ENCODE measurements around the gene FGF14.

FGF14 gene

GRCh38 chr13:102294407-102295018, 107.3 kb downstream of the FGF14 start:
- Histone ChIP-seq H3K4me1 (ENCODE audit: control insufficient read depth, low read depth, low read length) (no peaks in the 10 kb centered on the region), H3K18ac (ENCODE audit: low read length) (no peak overlapping the region), H3K9ac (ENCODE audit: low read length) (no peak overlapping the region)

GRCh38 chr13:102293723-102294122, 108.1 kb downstream of the FGF14 start:
- no peak overlapping the region for H3K4ac ChIP-seq (ENCODE audit: low read depth, low read length)
- H3K18ac ChIP-seq (ENCODE audit: low read length), result no peak overlapping the region
- no peak overlapping the region for H2AK5ac ChIP-seq (ENCODE audit: low read length)
- no peak overlapping the region for H3K23ac ChIP-seq (ENCODE audit: low read length)
- no peak overlapping the region for H3K9ac ChIP-seq (ENCODE audit: low read length)
- no peak overlapping the region for H2BK120ac ChIP-seq (ENCODE audit: low read depth, low read length)
- H3K4me1 ChIP-seq (ENCODE audit: control insufficient read depth, low read depth, low read length), result no peaks in the 10 kb centered on the region
- no peaks in the 10 kb centered on the region for H3K79me1 ChIP-seq (ENCODE audit: low read length)
- no peak overlapping the region for H3K4me3 ChIP-seq (ENCODE audit: low read length)
- H3K56ac ChIP-seq (ENCODE audit: low read length), result no peak overlapping the region
- H2BK5ac ChIP-seq (ENCODE audit: low read length), result no peak overlapping the region
- no peak overlapping the region for H4K5ac ChIP-seq (ENCODE audit: low read length)
- no peak overlapping the region for H3K4me2 ChIP-seq (ENCODE audit: low read length)
- H3K27me3 ChIP-seq (ENCODE audit: insufficient read depth, low read length, poor library complexity), result no peaks in the 10 kb centered on the region
- H3K27ac ChIP-seq (ENCODE audit: low read depth, low read length), result no peak overlapping the region
- no peak for DNase-seq
- WGBS (ENCODE audit: extremely low coverage, insufficient coverage, low lambda C conversion rate), result no CpG with 5 or more reads among the region's 2 CpGs
- no peak overlapping the region for H2BK15ac ChIP-seq (replicated peaks; ENCODE audit: low read depth)
- H3K36me3 ChIP-seq (ENCODE audit: control insufficient read depth, insufficient read depth, low read length), result no peaks in the 10 kb centered on the region
- H4K8ac ChIP-seq (ENCODE audit: low read depth, low read length), result no peak overlapping the region
- no peaks in the 10 kb centered on the region for H3K79me2 ChIP-seq (ENCODE audit: control insufficient read depth, insufficient read depth, low read length)

More at GRCh38 chr13:102294407-102295018, 107.3 kb downstream of the FGF14 start:
- DNase-seq, result no peak
- Histone ChIP-seq H2BK5ac (ENCODE audit: low read length) (no peak overlapping the region), H3K27me3 (ENCODE audit: insufficient read depth, low read length, poor library complexity) (no peaks in the 10 kb centered on the region), H3K56ac (ENCODE audit: low read length) (no peak overlapping the region), H2BK120ac (ENCODE audit: low read depth, low read length) (no peak overlapping the region), H3K36me3 (ENCODE audit: control insufficient read depth, insufficient read depth, low read length) (no peaks in the 10 kb centered on the region), H2AK5ac (ENCODE audit: low read length) (no peak overlapping the region), H4K8ac (ENCODE audit: low read depth, low read length) (no peak overlapping the region), H3K4me3 (ENCODE audit: low read length) (no peak overlapping the region), H2BK15ac (replicated peaks; ENCODE audit: low read depth) (no peak overlapping the region), H3K4me2 (ENCODE audit: low read length) (no peak overlapping the region), H3K79me1 (ENCODE audit: low read length) (no peaks in the 10 kb centered on the region), H3K27ac (ENCODE audit: low read depth, low read length) (no peak overlapping the region), H3K4ac (ENCODE audit: low read depth, low read length) (no peak overlapping the region), H4K5ac (ENCODE audit: low read length) (no peak overlapping the region), H3K79me2 (ENCODE audit: control insufficient read depth, insufficient read depth, low read length) (no peaks in the 10 kb centered on the region), H3K23ac (ENCODE audit: low read length) (no peak overlapping the region)
- no CpG with 5 or more reads among the region's 3 CpGs for WGBS (ENCODE audit: extremely low coverage, insufficient coverage, low lambda C conversion rate)

GRCh38 chr13:102291587-102292218, 110.1 kb downstream of the FGF14 start:
- H3K56ac ChIP-seq (ENCODE audit: low read length), result no peak overlapping the region
- no peaks in the 10 kb centered on the region for H3K79me1 ChIP-seq (ENCODE audit: low read length)
- no peak overlapping the region for H2AK5ac ChIP-seq (ENCODE audit: low read length)
- H3K36me3 ChIP-seq (ENCODE audit: control insufficient read depth, insufficient read depth, low read length), result no peaks in the 10 kb centered on the region
- H4K5ac ChIP-seq (ENCODE audit: low read length), result no peak overlapping the region
- no peak overlapping the region for H2BK15ac ChIP-seq (replicated peaks; ENCODE audit: low read depth)
- H3K18ac ChIP-seq (ENCODE audit: low read length), result peak overlapping the region; percentile 53
- H3K79me2 ChIP-seq (ENCODE audit: control insufficient read depth, insufficient read depth, low read length), result no peaks in the 10 kb centered on the region
- H3K4ac ChIP-seq (ENCODE audit: low read depth, low read length), result no peak overlapping the region
- peak; percentile 46 for DNase-seq
- H3K9ac ChIP-seq (ENCODE audit: low read length), result no peak overlapping the region
- H3K27ac ChIP-seq (ENCODE audit: low read depth, low read length), result no peak overlapping the region
- H3K4me2 ChIP-seq (ENCODE audit: low read length), result no peak overlapping the region
- no peaks in the 10 kb centered on the region for H3K27me3 ChIP-seq (ENCODE audit: insufficient read depth, low read length, poor library complexity)
- no CpG with 5 or more reads among the region's 7 CpGs for WGBS (ENCODE audit: extremely low coverage, insufficient coverage, low lambda C conversion rate)
- no peaks in the 10 kb centered on the region for H3K4me1 ChIP-seq (ENCODE audit: control insufficient read depth, low read depth, low read length)
- no peak overlapping the region for H3K4me3 ChIP-seq (ENCODE audit: low read length)
- H4K8ac ChIP-seq (ENCODE audit: low read depth, low read length), result no peak overlapping the region
- H3K23ac ChIP-seq (ENCODE audit: low read length), result no peak overlapping the region
- H2BK120ac ChIP-seq (ENCODE audit: low read depth, low read length), result no peak overlapping the region
- H2BK5ac ChIP-seq (ENCODE audit: low read length), result no peak overlapping the region

- H3K9ac ChIP-seq (ENCODE audit: low read length), result no peak overlapping the region
- DNase-seq, result no peak
- H3K56ac ChIP-seq (ENCODE audit: low read length), result no peak overlapping the region
- H4K5ac ChIP-seq (ENCODE audit: low read length), result no peak overlapping the region
- WGBS (ENCODE audit: extremely low coverage, insufficient coverage, low lambda C conversion rate), result no CpG with 5 or more reads among the region's 4 CpGs
- H2AK5ac ChIP-seq (ENCODE audit: low read length), result no peak overlapping the region
- no peak overlapping the region for H3K18ac ChIP-seq (ENCODE audit: low read length)
- no peak overlapping the region for H3K27ac ChIP-seq (ENCODE audit: low read depth, low read length)
- H3K27me3 ChIP-seq (ENCODE audit: insufficient read depth, low read length, poor library complexity), result no peaks in the 10 kb centered on the region
- H3K79me2 ChIP-seq (ENCODE audit: control insufficient read depth, insufficient read depth, low read length), result no peaks in the 10 kb centered on the region
- no peak overlapping the region for H3K4ac ChIP-seq (ENCODE audit: low read depth, low read length)
- no peak overlapping the region for H3K4me3 ChIP-seq (ENCODE audit: low read length)
- no peaks in the 10 kb centered on the region for H3K4me1 ChIP-seq (ENCODE audit: control insufficient read depth, low read depth, low read length)
- H3K4me2 ChIP-seq (ENCODE audit: low read length), result no peak overlapping the region
- no peak overlapping the region for H3K23ac ChIP-seq (ENCODE audit: low read length)
- H2BK120ac ChIP-seq (ENCODE audit: low read depth, low read length), result no peak overlapping the region
- no peak overlapping the region for H2BK5ac ChIP-seq (ENCODE audit: low read length)
- H3K79me1 ChIP-seq (ENCODE audit: low read length), result no peaks in the 10 kb centered on the region
- H2BK15ac ChIP-seq (replicated peaks; ENCODE audit: low read depth), result no peak overlapping the region
- no peaks in the 10 kb centered on the region for H3K36me3 ChIP-seq (ENCODE audit: control insufficient read depth, insufficient read depth, low read length)
- no peak overlapping the region for H4K8ac ChIP-seq (ENCODE audit: low read depth, low read length)
Observed at GRCh38 chr13:102289606-102290005, 112.2 kb downstream of the FGF14 start.

GRCh38 chr13:102286326-102286725, 115.5 kb downstream of the FGF14 start:
- Histone ChIP-seq H2BK15ac (replicated peaks; ENCODE audit: low read depth) (no peak overlapping the region), H3K79me2 (ENCODE audit: control insufficient read depth, insufficient read depth, low read length) (no peaks in the 10 kb centered on the region), H3K18ac (ENCODE audit: low read length) (no peak overlapping the region), H3K4ac (ENCODE audit: low read depth, low read length) (no peak overlapping the region), H3K79me1 (ENCODE audit: low read length) (no peaks in the 10 kb centered on the region), H3K4me3 (ENCODE audit: low read length) (no peak overlapping the region), H3K27ac (ENCODE audit: low read depth, low read length) (no peak overlapping the region), H3K27me3 (ENCODE audit: insufficient read depth, low read length, poor library complexity) (no peaks in the 10 kb centered on the region), H2BK5ac (ENCODE audit: low read length) (no peak overlapping the region), H3K23ac (ENCODE audit: low read length) (no peak overlapping the region), H3K36me3 (ENCODE audit: control insufficient read depth, insufficient read depth, low read length) (no peaks in the 10 kb centered on the region), H3K4me1 (ENCODE audit: control insufficient read depth, low read depth, low read length) (no peaks in the 10 kb centered on the region), H3K4me2 (ENCODE audit: low read length) (no peak overlapping the region), H4K5ac (ENCODE audit: low read length) (no peak overlapping the region), H2BK120ac (ENCODE audit: low read depth, low read length) (no peak overlapping the region), H3K9ac (ENCODE audit: low read length) (no peak overlapping the region), H2AK5ac (ENCODE audit: low read length) (no peak overlapping the region), H3K56ac (ENCODE audit: low read length) (no peak overlapping the region), H4K8ac (ENCODE audit: low read depth, low read length) (no peak overlapping the region)
- WGBS (ENCODE audit: extremely low coverage, insufficient coverage, low lambda C conversion rate), result no CpG with 5 or more reads among the region's 1 CpG
- peak; percentile 37 for DNase-seq

- Histone ChIP-seq H4K5ac (ENCODE audit: low read length) (no peak overlapping the region), H3K27ac (ENCODE audit: low read depth, low read length) (no peak overlapping the region)
- no peak for DNase-seq
Observed at GRCh38 chr13:102280366-102280765, 121.5 kb downstream of the FGF14 start.

More at GRCh38 chr13:102280366-102280765, 121.5 kb downstream of the FGF14 start:
- H2AK5ac ChIP-seq (ENCODE audit: low read length), result no peak overlapping the region
- no peak overlapping the region for H3K56ac ChIP-seq (ENCODE audit: low read length)
- no peaks in the 10 kb centered on the region for H3K27me3 ChIP-seq (ENCODE audit: insufficient read depth, low read length, poor library complexity)
- no peak overlapping the region for H2BK120ac ChIP-seq (ENCODE audit: low read depth, low read length)
- no peak overlapping the region for H3K9ac ChIP-seq (ENCODE audit: low read length)
- H3K4ac ChIP-seq (ENCODE audit: low read depth, low read length), result no peak overlapping the region
- no peak overlapping the region for H2BK5ac ChIP-seq (ENCODE audit: low read length)
- H3K36me3 ChIP-seq (ENCODE audit: control insufficient read depth, insufficient read depth, low read length), result no peaks in the 10 kb centered on the region
- no peak overlapping the region for H2BK15ac ChIP-seq (replicated peaks; ENCODE audit: low read depth)
- no peak overlapping the region for H3K4me3 ChIP-seq (ENCODE audit: low read length)
- H3K79me2 ChIP-seq (ENCODE audit: control insufficient read depth, insufficient read depth, low read length), result no peaks in the 10 kb centered on the region
- no peak overlapping the region for H4K8ac ChIP-seq (ENCODE audit: low read depth, low read length)
- H3K4me1 ChIP-seq (ENCODE audit: control insufficient read depth, low read depth, low read length), result no peaks in the 10 kb centered on the region
- H3K23ac ChIP-seq (ENCODE audit: low read length), result no peak overlapping the region
- H3K4me2 ChIP-seq (ENCODE audit: low read length), result no peak overlapping the region
- no peak overlapping the region for H3K18ac ChIP-seq (ENCODE audit: low read length)
- no peaks in the 10 kb centered on the region for H3K79me1 ChIP-seq (ENCODE audit: low read length)
